ENCODE results near the gene MIA.

- TF ChIP-seq, protein P1, sequence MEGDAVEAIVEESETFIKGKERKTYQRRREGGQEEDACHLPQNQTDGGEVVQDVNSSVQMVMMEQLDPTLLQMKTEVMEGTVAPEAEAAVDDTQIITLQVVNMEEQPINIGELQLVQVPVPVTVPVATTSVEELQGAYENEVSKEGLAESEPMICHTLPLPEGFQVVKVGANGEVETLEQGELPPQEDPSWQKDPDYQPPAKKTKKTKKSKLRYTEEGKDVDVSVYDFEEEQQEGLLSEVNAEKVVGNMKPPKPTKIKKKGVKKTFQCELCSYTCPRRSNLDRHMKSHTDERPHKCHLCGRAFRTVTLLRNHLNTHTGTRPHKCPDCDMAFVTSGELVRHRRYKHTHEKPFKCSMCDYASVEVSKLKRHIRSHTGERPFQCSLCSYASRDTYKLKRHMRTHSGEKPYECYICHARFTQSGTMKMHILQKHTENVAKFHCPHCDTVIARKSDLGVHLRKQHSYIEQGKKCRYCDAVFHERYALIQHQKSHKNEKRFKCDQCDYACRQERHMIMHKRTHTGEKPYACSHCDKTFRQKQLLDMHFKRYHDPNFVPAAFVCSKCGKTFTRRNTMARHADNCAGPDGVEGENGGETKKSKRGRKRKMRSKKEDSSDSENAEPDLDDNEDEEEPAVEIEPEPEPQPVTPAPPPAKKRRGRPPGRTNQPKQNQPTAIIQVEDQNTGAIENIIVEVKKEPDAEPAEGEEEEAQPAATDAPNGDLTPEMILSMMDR (IDR thresholded peaks at IDR 0.05; ENCODE audit: control extremely low read depth in 1 of 3, insufficient read depth in 1 of 3, low read depth in 1 of 3, low read length in 3 of 3): no peak; a peak in 1 of 4 replicates
- TF ChIP-seq BRCA1 (IDR thresholded peaks at IDR 0.05; ENCODE audit: low read depth, low read length) (no peak), EZH2 (IDR thresholded peaks at IDR 0.05; ENCODE audit: low read depth, low read length, severe bottlenecking) (no peak), POLR2A (IDR thresholded peaks at IDR 0.05; ENCODE audit: control extremely low read depth in 1 of 2, low read depth in 2 of 2, low read length in 2 of 2) (no peak; a peak in 1 of 3 replicates), CHD2 (IDR thresholded peaks at IDR 0.05; ENCODE audit: low read length) (no peak), TAF1 (IDR thresholded peaks at IDR 0.05; ENCODE audit: low read depth, low read length) (no peak), BCL11A (IDR thresholded peaks at IDR 0.05; ENCODE audit: low read depth in 2 of 2, low read length in 2 of 2) (no peak), SIN3A (conservative IDR thresholded peaks at IDR 0.05 in 1 of 2, IDR thresholded peaks at IDR 0.05 in 1 of 2; ENCODE audit: low read depth in 1 of 2, low read length in 2 of 2) (no peak), RAD21 (IDR thresholded peaks at IDR 0.05 in 1 of 2, conservative IDR thresholded peaks at IDR 0.05 in 1 of 2; ENCODE audit: low read depth in 2 of 2, low read length in 2 of 2) (no peak), GABPA (IDR thresholded peaks at IDR 0.05; ENCODE audit: borderline replicate concordance, insufficient read depth, low read length) (no peak), EP300 (IDR thresholded peaks at IDR 0.05; ENCODE audit: borderline replicate concordance in 1 of 2, low read depth in 2 of 2, low read length in 2 of 2) (no peak)
These were observed 29.5 kb downstream of the MIA start for GRCh38 chr19:40804783-40805242.

Data from H1 (cell line).